Glomerular endothelial cell (primary cell): Measurements from ENCODE around the gene FOXJ3. TPM values are rescaled to one million over a fixed set of nuclear protein-coding genes. Genes with fewer than 3 reads are reported as not detected.

Experiments used
- DNase-seq: peaks from one replicate; pipeline ENCODE4 v3.0.0-alpha.2; 2011; ENCODE audit warnings: low read depth, low spot score; ENCODE audit errors: extremely low read depth
- total RNA-seq: library from RNA; depleted of rRNA; stranded (reverse); fragments of >200 nt; gene quantifications from 2 replicates; pipeline ENCODE4 v1.2.3, GENCODE V29; 2015

Gene FOXJ3
- 20.7 and 36.9 TPM in 2 replicates for total RNA-seq

- DNase-seq, result no peak
Observed at GRCh38 chr1:42335050-42335808, at the start of gene FOXJ3. FOXJ3 (minus strand) TSS chr1:42335235; CDS start chr1:42311093, 24,142 bp downstream.

- no peak for DNase-seq
Observed at GRCh38 chr1:42381280-42381673, 46.2 kb upstream of the FOXJ3 start.

- DNase-seq, result no peak
Observed at GRCh38 chr1:42380586-42381279, 45.7 kb upstream of the FOXJ3 start, which contains the start of gene RIMKLA. RIMKLA (plus strand) TSS chr1:42380792; CDS start chr1:42380935, 143 bp downstream.

GRCh38 chr1:42379794-42380585, 45.0 kb upstream of the FOXJ3 start:
- no peak for DNase-seq

- no peak for DNase-seq
Observed at GRCh38 chr1:42372796-42373195, 37.8 kb upstream of the FOXJ3 start.

- DNase-seq, result no peak
Observed at GRCh38 chr1:42370876-42371549, 36.0 kb upstream of the FOXJ3 start.

GRCh38 chr1:42369471-42369870, 34.4 kb upstream of the FOXJ3 start:
- DNase-seq, result no peak

GRCh38 chr1:42368096-42368795, 33.2 kb upstream of the FOXJ3 start:
- no peak for DNase-seq

- DNase-seq, result no peak
Observed at GRCh38 chr1:42365118-42365517, 30.1 kb upstream of the FOXJ3 start.

GRCh38 chr1:42364542-42364941, 29.5 kb upstream of the FOXJ3 start:
- no peak for DNase-seq

GRCh38 chr1:42364089-42364488, 29.1 kb upstream of the FOXJ3 start:
- no peak for DNase-seq

GRCh38 chr1:42359466-42359865, 24.4 kb upstream of the FOXJ3 start:
- DNase-seq, result no peak

- no peak for DNase-seq
Observed at GRCh38 chr1:42358791-42359190, 23.8 kb upstream of the FOXJ3 start.

GRCh38 chr1:42350086-42350485, 15.1 kb upstream of the FOXJ3 start:
- no peak for DNase-seq

GRCh38 chr1:42348498-42348897, 13.5 kb upstream of the FOXJ3 start:
- no peak for DNase-seq

- DNase-seq, result no peak
Observed at GRCh38 chr1:42343049-42343448, 8.0 kb upstream of the FOXJ3 start.

- DNase-seq, result no peak
Observed at GRCh38 chr1:42340901-42341300, 5.9 kb upstream of the FOXJ3 start.

- DNase-seq, result no peak
Observed at GRCh38 chr1:42340093-42340492, 5.1 kb upstream of the FOXJ3 start.

GRCh38 chr1:42336978-42337377, 1.9 kb upstream of the FOXJ3 start:
- no peak for DNase-seq

- no peak for DNase-seq
Observed at GRCh38 chr1:42335809-42336518, 929 bp upstream of the FOXJ3 start.
